GM18867 (cell line): ENCODE results near the gene ARHGEF37.

Source experiments
- ATAC-seq: cut with Tn5 transposase; IDR thresholded peaks from one replicate; pipeline ENCODE4 v1.9.1; 2021; ENCODE audit warnings: mild to moderate bottlenecking, moderate library complexity; ENCODE audit not compliant: unreplicated experiment

The ARHGEF37 gene

GRCh38 chr5:149623473-149623872 lies 42.2 kb downstream of the ARHGEF37 start:
- ATAC-seq: no peak

DNA sequence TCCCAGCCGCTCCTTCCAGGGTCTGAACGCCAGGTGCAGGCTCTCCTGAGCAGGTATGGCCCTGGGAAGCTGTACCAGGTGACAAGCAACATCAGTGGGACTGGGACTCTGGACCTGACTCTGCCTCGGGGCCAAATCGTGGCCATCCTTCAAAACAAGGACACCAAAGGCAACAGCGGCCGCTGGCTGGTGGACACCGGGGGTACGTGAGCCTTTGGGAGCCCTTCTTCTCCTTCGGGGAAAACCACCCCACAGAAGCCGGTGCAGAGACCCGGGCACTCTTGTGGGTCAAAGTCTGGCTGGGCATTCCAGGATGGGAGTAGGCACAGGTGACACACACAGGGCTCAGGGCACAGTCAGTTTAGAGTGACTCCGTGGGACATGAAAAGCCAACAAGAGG lies 45.8 kb downstream of the ARHGEF37 start:
- ATAC-seq: no peak

DNA sequence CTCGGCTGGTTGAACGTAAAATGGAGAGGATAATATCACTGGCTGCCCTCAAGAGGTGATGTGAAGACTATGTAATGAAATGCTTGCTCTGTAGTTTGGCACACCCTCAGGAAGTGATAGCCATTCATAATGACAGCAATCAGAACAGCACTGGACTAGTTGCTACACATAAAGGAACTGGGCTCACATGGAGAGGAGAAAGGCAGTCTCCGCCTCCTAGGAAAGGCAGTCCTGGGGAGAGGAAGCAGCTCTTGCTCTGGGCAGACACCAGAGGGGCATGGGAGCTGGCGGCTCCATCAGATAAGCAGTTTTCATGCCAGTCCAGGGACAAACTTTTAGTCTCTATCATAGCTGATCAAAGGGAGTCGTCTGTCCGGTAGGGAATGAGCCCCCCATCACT lies 46.9 kb downstream of the ARHGEF37 start:
- no peak for ATAC-seq

DNA sequence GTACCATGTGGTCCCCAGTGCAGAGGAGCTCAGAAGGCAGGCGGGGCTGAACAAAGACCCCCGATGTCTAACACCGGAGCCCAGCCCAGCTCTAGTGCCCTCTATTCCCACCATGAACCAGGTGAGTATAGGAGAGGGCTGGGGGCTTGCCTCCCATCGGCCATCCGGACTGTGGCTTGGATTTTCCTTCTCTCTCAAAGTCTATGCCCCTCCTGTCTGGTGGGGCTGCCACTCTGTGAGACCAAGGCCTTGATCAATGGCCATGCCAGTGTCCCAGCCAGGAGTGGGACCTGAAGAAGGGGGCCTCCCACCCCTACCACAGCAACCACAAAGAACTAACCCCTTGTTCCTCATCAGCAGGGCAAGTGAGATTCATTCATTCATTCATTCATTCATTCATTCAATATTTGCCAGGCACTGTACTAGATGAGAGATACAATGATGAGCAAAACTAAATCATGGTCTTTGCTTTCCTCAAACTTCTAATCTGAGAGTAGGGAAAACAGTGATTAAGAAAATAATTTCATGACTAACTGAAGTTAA lies 47.6 kb downstream of the ARHGEF37 start:
- no peak for ATAC-seq

DNA sequence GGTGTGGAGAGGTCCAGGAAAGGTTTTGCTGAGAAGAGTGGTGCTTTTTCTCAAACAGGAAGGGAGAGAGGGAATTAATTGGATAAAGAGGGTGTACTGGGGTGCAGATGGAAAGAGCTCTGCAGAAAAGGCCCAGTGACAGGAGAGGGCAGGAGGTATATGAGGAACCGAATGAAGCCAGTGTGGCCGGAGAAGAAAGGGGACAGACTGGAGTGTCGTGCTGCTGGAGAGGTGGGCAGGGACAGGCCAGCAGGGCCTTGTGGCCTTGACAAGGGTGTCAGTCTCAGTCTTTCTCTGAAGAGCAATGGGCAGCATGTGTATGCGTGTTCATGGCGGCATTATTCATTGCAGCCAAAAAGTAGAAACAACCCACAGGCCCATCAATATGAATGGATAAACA lies 48.1 kb downstream of the ARHGEF37 start:
- ATAC-seq: no peak

DNA sequence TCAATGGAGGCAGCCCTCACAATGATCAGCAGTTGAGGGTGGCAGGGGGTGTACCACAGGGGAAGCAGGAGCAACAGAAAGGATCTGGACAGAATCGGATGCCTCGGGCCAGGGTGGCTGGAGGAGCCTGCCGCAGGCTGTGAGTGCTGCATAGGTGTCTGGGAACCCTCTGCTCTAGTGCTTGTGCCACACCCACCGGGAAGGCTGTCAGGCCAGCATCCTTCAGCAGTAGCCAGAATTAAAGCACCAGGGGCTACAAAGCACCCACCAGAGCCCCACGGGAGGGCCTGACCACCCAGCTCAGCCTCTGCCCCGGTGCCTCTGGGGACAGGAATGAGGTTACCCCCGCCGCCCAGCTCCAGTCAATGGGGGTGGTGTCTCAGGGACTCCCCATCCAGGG lies 49.0 kb downstream of the ARHGEF37 start:
- no peak for ATAC-seq

DNA sequence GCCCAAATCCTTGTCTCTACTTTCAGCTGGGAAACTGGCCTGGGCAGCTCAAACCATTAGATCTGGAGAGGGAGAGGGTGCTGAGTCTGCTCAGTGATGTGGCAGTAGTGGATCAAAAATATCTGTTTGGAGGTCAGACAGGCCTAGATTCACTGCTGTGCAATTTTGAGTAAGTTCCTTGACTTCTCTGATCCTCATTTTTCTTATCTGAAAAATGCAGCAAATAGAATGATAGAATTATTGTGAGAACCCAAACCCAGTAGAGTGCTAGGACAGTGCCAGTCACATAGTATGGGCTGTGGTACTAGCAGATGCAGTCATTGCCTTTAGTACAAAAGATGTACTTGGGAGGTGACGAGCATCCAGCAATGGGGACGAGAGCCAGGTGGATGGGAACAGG lies 50.2 kb downstream of the ARHGEF37 start:
- no peak for ATAC-seq

GRCh38 chr5:149632311-149633251 lies 51.3 kb downstream of the ARHGEF37 start:
- no peak for ATAC-seq

- no peak for ATAC-seq
Observed at GRCh38 chr5:149633476-149634350, 52.4 kb downstream of the ARHGEF37 start.

- ATAC-seq: no peak
Observed at GRCh38 chr5:149635394-149635793, 54.1 kb downstream of the ARHGEF37 start.

GRCh38 chr5:149636191-149636860 lies 55.0 kb downstream of the ARHGEF37 start:
- ATAC-seq: no peak

- ATAC-seq: no peak
Observed at GRCh38 chr5:149636861-149637246, 55.6 kb downstream of the ARHGEF37 start.

DNA sequence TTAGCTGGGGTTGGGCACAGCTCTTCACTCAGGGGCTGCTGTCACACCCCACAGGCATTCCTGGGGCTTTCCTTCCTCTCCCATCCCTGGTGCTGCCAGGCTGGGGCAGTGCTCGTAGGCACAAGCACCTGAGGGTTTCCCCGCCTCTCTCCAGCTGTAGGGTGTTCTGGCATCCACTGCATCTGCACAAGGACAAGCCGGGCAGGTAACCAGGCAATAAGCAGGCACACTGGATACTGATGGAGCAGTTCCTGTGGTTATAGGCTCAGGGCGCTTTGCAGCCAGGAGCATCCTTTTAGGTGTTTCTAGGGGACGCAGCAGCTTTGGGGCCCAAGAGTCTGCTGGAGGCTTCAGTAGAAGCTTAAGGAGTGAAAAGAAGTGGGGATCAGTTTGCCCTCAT lies 56.8 kb downstream of the ARHGEF37 start:
- ATAC-seq: no peak

- no peak for ATAC-seq
Observed at GRCh38 chr5:149638546-149639241, 57.4 kb downstream of the ARHGEF37 start.

- no peak for ATAC-seq
Observed at GRCh38 chr5:149639737-149640136, 58.4 kb downstream of the ARHGEF37 start.

GRCh38 chr5:149640350-149640999 lies 59.2 kb downstream of the ARHGEF37 start:
- no peak for ATAC-seq

GRCh38 chr5:149641000-149641576 lies 59.8 kb downstream of the ARHGEF37 start:
- peak; percentile 73 for ATAC-seq

DNA sequence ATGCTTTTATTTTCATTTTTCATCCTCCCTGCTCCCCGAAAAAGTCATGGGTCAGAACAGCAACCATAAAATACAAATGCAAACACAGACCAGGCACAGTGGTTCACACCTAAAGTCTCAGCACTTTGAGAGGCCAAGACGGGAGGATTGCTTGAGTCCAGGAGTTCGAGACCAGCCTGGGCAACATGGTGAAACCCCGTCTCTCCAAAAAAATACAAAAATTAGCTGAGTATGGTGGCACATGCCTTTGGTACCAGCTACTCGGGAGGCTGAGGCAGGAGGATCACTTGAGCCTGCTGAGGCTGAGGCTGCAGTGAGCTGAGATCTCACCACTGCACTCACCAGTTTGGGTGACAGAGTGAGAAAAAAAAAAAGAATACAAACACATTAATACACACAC lies 60.3 kb downstream of the ARHGEF37 start:
- ATAC-seq: no peak

GRCh38 chr5:149643781-149644180 lies 62.5 kb downstream of the ARHGEF37 start:
- no peak for ATAC-seq
